ENCODE measurements around the gene TCOF1.

Gene TCOF1, protein sequence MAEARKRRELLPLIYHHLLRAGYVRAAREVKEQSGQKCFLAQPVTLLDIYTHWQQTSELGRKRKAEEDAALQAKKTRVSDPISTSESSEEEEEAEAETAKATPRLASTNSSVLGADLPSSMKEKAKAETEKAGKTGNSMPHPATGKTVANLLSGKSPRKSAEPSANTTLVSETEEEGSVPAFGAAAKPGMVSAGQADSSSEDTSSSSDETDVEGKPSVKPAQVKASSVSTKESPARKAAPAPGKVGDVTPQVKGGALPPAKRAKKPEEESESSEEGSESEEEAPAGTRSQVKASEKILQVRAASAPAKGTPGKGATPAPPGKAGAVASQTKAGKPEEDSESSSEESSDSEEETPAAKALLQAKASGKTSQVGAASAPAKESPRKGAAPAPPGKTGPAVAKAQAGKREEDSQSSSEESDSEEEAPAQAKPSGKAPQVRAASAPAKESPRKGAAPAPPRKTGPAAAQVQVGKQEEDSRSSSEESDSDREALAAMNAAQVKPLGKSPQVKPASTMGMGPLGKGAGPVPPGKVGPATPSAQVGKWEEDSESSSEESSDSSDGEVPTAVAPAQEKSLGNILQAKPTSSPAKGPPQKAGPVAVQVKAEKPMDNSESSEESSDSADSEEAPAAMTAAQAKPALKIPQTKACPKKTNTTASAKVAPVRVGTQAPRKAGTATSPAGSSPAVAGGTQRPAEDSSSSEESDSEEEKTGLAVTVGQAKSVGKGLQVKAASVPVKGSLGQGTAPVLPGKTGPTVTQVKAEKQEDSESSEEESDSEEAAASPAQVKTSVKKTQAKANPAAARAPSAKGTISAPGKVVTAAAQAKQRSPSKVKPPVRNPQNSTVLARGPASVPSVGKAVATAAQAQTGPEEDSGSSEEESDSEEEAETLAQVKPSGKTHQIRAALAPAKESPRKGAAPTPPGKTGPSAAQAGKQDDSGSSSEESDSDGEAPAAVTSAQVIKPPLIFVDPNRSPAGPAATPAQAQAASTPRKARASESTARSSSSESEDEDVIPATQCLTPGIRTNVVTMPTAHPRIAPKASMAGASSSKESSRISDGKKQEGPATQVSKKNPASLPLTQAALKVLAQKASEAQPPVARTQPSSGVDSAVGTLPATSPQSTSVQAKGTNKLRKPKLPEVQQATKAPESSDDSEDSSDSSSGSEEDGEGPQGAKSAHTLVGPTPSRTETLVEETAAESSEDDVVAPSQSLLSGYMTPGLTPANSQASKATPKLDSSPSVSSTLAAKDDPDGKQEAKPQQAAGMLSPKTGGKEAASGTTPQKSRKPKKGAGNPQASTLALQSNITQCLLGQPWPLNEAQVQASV (N-terminal part only)

DNA sequence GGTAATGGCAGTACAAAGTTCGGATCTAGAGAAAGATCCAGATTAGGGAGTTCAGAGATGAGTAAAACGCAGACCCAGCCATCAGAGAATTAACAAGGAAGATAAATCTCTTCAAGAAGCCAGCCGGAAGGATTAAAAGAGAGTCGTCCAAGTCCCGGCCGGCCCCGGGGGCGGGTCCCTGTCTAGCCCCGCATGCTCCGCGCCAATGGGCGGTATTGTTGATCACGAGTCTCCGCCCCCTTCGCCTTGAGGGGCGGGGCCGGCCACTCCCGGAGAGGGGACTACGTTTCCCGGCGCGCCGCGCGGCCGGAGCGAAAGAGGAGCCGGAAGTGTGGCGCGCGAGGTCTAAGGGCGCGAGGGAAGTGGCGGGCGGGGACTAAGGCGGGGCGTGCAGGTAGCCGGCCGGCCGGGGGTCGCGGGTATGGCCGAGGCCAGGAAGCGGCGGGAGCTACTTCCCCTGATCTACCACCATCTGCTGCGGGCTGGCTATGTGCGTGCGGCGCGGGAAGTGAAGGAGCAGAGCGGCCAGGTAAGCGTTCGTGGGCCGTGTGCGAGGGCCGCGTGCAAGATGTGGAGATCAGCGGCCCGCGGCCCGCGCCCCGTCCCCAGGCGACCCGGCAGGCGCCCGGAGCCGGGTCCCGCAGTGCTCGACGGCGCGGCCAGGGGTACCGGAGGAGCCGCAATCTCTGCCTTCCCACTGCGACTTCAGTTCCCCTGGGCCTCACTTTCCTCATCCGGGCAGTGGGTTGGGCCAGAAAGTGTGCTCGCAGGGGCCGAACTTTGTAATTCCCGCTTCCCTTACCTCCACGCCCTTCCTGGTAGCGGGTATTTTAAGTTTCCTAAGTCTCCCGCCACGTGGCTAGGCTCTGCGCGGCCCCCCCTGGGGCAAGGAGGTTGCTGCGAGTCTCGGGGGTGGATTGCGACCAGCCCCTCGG lies at the start of gene TCOF1:
TSS of gene TCOF1 (plus strand) at position 372 of the 935 bp plus-strand sequence. CDS start at position 422, 50 bp downstream.
- peak; percentile 95 for DNase-seq

DNA sequence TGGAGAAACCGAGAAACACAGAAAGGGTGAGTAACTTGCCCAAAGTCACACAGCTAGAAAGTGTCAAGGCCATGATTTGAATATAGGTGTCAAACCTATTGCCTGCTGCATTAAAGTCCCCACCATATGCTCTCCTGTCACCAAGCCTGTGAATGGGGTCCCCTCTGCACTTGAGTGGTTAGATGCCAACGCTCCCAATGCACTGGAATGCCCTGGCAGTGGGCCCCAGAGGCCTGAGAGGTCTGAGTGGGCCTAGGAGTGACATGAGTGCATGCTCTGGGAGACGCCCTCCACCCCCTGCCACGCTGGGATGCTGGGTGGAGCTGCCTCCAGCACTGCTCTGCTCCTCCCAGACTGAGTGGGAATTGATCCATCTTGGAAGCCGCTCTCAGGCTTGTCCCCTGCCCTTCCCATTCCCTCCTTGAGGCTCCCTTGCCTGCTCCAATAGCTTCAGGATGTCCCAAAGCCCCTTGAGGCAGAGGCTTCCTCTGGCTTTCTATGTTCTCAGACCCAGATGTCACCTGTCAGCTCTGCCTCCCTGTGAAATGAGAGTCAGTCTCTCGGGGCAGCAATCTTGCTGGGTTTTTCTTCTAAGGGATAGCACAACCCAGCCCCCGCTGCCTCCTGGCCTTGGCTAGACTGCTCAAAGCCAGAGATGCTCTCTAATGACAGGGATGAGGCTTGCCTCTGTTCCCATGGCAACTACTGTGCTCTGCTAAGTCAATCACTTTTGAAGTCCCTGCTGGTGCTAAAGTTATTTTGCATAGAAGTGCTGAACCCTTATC lies 48.2 kb upstream of the TCOF1 start:
- DNase-seq = no peak

DNA sequence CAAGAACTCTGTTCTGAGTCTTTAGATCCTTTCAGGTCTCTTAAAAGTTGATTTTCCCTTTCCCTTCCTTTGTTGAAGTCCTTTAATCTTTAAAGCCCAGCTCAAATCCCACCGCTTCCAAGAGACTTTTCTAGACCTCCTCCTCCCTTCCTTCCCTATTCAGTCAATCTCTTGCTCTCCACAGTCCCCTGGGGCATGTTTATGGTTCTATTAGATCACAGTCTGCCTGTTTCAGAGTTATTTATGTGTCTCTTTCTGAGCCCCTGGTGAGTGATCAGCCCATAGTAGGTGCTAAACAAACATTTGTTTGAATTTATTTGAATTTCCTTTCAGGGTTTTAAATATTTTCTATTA lies 47.6 kb upstream of the TCOF1 start:
- no peak for DNase-seq

DNA sequence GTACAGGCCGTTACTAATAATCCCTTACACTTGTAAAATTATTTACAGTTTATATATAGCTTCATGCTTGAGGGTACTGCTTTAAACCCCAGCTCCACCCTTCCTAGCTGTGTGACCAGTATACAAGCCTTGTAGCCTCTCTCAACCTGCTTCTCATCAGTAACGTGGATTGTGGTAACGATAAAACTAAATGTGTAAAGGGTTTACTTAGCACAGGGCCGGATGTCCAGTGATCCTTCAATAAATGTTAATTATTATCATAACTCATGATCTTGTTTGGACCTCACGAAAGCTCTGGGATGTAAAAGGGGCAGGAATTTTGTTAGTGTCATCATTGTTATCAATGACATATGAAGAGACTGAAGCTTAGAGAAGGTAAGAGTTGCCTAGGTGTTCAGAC lies 47.3 kb upstream of the TCOF1 start:
- DNase-seq = no peak

DNA sequence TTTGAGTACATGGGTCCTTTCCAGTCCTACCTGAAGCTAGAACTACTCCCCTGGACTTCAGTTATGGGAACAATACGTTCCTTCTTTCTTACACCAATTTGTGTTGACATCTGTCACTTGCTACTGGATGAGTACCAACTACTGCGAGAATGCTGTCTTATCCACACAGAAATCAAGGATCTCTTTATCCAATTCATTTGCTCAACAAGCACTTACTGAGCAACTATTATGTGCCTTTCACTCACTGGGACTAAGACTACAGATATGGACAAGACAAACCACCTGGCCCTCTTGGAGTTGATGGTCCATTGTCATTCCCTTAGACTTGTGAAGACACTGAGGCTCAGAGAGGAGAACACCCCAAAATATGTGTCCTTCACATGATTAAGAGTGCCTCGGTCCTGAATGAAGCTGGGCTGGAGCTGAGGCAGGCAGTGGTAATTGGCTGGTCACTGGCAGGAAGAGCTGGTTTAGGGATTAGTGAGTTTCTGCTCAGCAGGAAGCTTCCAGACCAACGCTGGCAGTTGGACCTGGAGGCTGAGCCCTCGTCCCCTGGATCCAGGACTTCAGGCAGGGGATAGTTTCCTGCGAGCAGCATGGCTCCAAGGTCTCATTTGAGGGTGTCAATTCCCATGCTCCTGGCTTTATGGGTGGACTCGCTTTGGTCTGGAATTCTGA lies 46.3 kb upstream of the TCOF1 start:
- no peak for DNase-seq

DNA sequence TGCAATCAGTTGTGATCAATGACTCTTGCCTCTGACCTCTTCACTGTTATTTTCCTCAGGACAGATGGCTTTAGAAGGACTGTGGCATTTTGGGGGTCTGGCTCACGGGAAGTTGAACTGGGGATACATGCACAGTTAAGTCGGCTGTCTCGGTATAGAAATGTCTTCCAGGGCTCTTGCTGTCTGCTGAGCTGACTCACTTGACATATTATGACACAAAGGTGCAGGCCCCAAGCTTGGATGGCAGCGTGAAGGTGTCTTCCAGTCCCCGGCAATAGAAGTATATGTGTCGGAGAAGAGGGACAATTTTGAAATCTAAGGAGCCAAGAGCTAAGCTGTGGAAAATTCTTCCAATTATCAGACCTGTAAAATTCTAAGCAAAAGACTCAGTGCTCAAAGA lies 45.0 kb upstream of the TCOF1 start:
- DNase-seq = no peak

DNA sequence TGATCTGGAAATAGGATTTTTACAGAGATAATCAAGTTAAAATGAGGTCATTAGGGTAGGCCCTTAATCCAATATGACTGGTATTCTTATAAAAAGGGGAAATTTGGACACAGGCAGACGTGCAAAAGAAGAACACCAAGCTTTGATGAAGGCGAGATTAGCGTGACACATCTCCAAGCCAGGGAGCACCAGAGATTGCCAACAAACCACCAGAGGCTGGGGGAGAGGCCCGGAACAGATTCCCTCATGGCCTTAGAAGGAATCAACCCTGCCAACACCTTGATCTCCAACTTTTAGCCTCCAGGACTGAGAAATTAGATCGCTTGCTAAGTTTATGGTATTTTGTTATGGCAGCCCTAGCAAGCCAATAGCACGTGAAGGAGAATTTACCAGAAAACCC lies 44.0 kb upstream of the TCOF1 start:
- DNase-seq = no peak

DNA sequence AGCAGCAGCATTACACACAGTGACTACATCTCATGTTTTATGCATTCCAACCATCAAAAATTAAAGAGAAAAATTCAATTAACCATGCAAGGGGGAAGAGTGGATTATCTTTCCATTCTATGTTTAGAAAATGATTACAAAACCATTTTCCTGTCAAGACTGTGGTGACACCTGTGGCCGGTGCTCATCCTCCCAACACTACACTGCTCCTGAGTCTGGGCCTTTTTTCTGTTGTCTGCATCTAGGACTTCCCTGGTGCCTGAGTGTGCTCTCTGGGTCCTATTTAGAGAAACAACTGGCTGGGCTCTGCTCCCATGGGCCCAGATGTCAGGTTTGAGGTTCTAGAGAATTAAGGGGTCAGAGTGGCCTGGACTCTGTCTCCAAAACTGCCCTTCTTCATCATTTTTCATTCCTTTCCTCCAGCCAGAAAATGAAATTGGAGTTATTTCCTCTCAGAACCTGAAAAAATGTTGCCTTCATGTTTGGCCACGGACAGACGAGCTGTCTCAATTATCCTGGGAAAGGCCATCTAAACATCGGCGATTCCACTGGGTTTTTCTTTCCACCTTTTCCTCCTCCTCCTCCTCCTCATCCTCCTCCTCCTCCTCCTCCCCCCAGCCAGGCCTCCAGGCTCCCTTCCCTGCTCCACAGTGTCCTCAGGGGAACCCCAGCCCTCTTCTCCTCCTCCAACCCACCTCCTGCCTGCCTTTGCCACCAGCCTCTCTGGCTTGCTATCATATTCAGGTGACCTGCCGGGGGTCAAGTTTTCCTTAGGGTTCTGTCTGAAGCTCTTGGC lies 43.4 kb upstream of the TCOF1 start:
- DNase-seq = no peak

DNA sequence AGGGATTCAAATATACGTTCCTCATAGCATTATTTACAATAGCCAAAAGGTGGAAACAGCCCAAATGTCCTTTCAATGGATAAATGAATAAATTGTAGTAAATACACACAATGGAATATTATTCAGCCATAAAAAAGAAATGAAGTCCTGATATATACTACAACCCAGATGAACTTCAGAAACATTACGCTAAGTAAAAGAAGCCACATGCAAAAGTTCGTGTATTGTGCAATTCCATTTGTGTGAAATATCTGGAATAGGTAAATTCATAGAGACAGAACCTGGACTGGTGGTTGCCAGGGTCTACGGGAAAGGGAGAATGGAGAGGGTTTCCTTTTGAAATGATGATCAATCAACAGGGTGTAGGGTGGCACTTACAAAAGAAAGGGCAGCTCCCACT lies 42.3 kb upstream of the TCOF1 start:
- no peak for DNase-seq

DNA sequence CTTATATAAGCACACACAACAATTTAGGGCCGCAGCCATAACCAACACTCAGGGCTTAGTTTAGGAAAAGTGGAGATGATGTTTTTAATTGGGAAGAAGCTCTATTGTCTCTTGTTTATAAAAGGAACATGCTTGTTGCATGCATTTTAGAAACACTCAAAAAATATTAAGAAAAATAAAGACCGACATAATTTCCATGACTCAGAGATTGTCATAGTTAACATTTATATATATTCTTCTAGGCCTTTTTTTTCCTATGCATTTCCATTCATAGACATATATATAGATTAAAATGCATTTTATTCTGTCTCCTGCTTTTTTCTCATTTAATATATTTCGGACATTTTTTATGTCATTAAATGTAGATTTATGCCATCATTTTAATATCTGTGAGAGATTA lies 41.2 kb upstream of the TCOF1 start:
- DNase-seq = no peak

DNA sequence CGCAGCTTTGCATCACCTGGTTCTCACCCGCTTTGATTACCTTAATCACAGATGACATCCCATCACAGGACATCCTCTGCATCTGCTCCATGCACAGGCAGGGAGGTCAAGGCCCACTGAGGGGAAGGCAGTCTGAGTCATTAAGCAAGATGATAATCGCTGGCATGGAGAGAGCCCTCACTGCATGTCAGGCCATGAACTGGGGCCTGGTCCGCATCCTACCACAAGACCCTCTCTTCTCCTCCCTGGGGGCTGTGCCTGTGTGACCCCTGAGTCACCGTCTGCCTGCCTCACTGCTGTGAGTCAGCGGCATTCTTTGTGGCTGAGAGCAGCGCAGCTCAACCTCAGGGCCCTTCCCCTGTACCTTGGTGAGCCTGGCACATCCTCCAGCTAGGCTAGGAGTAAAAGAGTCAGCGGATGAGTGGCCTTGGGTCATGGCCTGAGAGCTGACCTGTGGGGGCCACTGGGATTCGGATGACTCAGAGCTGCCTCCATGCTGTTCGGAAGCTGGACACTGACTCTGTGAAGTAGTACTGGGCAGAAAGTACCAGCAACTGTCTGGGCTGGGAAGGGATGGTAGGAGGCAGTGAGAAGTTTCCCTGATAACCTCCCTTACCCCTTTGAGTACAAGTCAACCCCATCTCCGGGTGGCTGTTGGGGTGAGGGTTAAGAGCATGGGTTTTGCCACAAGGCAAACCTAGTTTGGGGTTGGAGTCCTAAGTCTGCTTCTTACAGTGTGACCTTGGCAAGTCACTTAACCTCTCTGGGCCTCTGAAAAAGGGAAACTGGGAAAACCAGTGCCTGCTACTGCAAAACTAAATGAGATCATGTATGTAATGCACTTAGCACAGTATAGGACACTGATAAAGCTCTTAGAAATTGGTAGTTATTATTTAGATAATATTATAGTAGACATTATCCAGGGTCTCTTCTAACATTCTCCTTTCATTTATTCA lies 40.2 kb upstream of the TCOF1 start:
- no peak for DNase-seq

DNA sequence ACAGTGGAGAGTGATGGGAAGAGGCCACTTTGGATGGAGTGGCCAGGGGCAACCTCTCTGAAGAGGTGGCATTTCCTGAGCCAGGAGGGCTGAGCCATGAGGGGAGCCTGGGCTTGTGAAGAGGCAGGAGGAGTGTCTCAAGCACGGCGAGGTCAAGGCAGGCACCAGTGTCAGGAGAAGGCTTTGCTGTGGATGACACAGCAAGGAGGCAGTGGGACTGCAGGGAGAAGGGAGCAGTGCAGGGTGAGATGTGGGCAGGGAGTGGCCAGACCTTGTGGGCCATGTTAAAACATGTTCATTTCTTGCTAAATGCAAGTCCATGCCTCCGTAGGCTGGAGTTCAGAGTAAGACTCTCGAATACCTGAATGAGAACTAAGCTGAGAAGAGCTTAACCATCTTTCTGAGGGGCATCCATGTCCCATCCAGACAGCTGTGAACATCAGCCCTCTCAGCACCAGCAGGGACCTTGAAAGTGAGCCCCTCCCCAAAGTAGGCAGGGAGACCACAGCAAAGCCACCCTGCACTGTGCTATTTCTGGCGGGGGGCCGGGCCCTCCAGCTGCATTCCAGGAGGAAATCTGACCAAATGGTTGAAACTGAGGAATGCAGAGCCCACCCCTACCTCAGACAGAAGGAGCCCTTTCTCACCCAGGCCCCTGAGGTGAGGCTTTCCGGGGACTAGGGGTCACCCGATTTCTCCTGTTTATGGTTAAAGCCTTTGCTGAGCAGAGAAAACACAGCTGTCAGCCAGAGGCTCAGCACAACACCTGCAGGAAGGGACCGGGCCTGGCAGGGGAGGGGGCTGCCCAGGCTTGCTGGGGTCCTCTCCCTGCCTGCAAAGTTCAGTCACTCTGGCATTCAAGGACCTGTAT lies 38.6 kb upstream of the TCOF1 start:
- DNase-seq = no peak

DNA sequence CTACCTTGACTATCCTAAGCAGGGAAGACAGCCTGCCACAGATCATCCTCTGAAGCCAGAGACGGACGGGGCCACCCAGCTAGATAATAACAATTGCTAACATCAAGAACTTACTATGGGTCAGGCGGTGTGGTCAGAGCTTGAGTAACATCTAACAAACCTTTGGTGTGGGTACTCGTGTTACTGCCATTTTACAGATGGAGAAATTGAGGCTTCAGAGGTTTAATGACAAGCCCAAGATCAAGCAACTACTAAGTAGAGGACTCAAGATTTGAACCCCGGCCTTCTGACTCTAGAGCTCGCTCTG lies 38.1 kb upstream of the TCOF1 start:
- no peak for DNase-seq

DNA sequence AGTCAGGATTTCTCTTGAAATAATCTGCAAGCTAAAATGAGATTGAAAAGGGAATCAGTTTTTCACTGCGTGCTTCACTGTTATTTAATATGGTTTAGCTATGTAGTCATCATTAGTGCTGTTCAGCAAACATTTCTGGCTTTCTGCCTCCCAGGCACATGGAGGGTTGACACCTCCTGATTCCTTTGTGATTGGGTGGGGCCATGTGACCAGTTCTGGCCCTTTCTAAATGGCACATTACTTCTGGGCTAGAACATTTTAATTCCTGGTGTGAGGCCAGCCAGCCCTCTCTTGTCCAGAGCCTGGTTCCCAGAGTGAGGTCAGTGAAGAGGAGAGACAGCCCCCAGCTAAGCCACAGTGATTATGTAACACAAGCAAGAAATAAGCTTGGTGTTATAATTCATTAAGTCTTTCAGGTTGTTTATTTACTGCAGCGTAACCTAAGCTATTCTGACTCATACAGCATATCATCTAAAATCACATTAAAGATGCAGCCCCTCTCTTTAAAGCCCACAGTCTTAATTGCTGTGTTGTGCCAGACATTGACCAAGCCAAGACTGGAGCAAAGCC lies 37.4 kb upstream of the TCOF1 start:
- no peak for DNase-seq

DNA sequence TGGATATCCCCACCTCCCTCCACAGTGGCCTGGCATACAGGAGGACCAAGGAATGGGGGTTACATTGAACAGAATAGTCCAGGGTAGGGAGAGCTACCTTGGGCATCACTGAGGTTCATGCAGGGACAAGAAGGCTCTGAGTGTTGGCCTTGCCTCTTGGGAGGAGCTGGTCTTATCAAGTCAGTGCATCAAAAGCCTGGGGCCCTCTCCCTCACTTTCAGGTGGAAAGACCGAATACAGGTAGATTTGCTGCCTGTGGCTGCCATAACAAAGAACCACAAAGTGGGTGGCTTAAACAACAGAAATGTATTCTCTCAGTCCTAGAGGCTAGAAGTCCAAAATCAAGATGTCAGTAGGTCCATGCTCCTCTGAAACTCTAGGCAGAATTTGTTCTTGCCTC lies 36.3 kb upstream of the TCOF1 start:
- no peak for DNase-seq

DNA sequence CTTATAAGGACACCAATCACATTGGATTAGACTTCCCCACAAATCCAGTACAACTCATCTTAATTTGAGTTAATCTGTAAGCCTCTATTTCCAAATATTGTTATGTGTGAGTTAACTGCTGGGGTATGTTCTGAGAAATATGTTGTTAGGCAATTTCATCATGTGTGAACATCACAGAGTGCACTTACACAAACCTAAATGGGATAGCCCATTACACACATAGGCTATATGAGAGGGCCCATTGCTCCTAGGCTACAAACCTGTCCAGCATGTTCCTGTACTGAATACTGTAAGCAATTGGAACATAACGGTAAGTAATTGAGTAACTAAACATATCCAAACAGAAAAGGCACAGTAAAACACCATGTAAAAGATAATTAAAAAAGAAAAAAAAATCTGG lies 35.7 kb upstream of the TCOF1 start:
- DNase-seq = no peak

DNA sequence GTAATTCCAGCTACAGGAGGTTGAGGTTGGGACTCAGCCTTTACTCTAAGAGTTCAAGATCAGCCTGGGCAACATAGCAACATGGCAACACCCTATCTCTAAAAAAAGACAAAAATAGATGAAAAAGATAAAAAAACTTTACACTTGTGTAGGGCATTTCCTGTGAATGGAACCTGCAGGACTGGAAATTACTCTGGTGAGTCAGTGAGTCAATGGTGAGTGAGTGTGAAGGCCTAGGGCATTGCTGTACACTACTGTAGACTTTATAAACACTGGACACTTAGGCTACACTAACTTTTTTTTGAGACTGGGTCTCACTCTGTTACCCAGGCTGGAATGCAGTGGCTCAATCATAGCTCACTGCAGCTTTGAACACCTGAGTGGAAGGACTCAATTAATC lies 35.3 kb upstream of the TCOF1 start:
- DNase-seq = no peak

All from CD4-positive, alpha-beta T cell treated with Interleukin-15 for 1 hour (primary cell).